ENCODE measurements around the gene CENPC.
"Not testable (repeated sequence)": the region's sequence is repeated elsewhere in the genome, so short reads cannot be mapped to it uniquely, and the experiment has no call there.

Gene CENPC

DNA sequence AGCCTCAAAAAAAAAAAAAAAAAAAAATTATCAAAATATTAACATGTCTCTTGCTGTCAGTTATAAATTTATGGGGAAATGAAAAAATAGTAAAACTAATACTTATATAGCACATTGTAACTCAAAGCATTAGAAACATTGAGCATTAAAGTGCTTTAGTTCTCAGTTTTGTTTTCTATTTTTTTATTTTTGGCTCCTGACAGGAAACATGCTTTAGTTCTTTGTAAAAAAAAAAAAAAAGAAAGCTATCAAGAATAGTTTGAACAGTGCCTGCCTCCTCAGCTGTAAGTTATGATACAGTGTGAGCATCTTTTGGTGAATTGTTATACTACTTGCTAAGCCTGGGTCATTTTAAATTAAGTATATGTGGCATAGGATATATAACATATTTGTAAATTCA, 5.1 kb upstream of the CENPC start:
- DNase-seq, result no peak

DNA sequence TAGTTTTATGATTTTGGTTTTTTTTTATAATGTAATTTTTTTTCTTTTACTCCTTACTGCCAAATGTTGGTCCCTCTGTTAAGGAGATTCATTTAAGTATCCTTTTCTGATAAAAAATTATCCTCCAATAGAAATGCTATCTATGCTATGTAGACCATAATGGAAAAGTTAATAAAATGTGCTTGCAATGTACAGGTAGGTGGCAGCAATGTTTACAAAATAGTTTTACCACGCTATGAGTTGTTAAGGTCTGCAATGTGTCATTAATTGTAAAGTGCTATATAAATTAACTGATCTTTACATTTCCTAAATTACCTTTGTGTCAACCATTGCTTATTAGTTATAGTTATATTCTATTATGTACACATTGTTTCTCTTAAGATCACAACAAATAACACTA, 3.8 kb upstream of the CENPC start:
- DNase-seq, result peak in 1 of 5 experiments; percentile 71

DNA sequence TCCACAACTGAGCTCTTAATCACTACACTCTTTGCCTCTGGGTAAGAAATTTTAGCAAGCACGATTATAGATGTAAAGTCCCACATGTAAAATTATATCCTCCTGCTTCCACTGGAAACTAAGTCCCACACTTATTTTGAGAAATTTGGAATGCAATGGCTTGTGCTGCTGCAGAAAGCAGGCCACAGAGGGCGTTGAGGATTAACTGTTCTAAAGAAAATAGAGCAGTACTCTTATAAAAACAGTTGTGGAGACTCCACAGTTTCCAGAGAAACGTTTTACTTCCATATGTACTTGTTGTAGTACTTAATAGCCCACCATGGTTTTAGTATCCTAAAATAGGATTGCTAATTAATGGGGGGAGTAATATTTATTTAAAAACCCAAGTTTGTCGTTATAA, 1.7 kb upstream of the CENPC start:
- DNase-seq, result no peak

DNA sequence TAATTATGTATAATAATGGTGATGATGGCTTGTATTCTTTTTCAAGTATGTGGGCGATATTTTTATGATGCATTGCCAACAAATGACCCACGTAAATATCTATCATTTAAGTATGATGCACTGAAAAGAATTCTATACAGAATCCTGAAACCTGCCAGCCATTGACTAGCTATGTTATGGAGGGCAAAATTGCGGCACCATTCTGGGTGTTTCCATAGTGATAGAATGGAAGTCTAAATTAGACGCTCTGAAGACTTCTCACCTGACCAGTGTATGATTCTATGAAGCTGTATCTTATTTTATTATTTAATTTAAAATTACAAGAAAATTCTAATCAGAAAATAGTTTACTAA, 677 bp upstream of the CENPC start:
- DNase-seq, result no peak

DNA sequence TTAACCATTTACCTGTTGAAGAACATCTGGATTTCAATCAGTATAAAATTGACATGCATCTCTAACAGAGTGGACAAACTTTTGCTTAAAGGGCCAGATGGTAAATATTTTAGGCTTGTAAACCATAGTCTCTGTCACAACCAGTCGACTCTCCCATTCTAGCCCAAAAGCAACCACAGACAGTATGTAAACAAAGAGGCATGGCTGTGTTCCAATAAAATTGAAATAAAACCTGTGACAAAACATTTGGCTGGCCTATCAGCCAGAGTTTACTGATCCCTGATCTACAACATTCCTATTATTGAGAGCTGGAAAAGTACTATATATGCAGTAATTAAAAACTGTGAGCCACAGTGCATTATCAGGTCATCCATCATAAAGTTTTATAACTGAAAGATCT, 3.2 kb downstream of the CENPC start:
- no peak for DNase-seq

DNA sequence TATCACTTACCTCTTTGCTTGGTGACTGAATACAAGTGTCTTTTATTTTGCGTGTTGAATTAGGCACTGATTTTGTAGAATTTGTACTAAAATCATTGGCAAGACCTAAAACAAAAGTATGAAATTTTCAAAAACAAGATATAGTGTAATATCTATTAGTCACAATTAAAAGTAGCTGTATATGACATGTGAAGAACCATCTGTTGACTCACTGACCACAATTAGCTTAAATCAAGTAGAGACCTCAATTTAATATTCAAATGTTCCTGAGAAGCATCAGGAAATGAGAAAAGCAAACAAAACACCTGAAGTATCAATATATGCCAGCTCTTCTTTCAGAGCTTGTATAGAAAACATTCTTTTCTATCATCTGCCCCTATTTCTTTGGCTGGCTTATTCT, 5.5 kb downstream of the CENPC start:
- no peak for DNase-seq

DNA sequence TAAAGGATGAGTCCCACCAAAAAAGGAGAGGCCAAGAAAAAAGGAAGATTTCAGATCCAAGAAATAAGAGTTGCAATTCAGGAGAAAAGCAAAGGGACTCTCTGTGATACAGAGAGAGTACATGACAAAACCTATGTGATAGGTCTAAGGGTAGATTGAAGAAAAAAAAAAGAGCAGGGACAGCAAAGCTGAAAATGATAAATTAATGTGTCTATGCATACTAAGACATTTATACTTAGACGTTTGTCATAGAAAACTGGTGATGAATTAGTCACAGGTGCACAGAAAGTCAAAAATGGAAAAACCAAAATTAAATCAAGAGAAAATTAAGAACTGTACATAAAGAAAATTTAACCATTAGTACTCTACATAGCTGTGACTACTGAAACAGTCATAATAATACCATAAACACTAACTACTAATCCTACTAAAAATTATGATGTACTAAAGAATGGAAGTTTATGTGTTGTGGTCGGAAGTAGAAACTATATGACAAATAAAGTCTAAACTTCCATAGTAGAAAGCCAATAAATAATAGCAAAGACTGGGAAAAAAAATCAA, 9.9 kb downstream of the CENPC start:
- no peak for DNase-seq

DNA sequence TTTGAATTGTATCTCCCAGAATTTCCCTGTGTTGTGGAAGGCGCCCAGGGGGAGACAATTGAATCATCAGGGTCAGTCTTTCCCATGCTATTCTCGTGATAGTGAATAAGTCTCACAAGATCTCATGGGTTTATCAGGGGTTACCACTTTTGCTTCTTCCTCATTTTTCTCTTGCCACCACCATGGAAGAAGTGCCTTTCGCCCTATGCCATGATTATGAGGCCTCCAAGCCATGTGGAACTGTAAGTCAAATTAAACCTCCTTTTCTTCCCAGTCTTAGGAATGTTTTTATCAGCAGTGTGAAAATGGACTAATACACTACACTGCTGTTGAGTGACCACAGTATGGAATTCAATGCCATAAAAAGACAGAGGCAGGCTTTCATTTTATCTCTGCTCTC, 12.2 kb downstream of the CENPC start:
- DNase-seq, result no peak

DNA sequence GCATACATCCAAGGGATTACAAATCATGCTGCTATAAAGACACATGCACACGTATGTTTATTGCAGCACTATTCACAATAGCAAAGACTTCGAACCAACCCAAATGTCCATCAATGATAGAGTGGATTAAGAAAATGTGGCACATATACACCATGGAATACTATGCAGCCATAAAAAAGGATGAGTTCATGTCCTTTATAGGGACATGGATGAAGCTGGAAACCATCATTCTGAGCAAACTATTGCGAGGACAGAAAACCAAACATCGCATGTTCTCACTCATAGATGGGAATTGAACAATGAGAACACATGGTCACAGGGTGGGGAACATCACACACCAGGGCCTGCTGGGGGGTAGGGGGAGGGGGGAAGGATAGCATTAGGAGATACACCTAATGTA, 12.9 kb downstream of the CENPC start:
- not testable (repeated sequence) for DNase-seq

DNA sequence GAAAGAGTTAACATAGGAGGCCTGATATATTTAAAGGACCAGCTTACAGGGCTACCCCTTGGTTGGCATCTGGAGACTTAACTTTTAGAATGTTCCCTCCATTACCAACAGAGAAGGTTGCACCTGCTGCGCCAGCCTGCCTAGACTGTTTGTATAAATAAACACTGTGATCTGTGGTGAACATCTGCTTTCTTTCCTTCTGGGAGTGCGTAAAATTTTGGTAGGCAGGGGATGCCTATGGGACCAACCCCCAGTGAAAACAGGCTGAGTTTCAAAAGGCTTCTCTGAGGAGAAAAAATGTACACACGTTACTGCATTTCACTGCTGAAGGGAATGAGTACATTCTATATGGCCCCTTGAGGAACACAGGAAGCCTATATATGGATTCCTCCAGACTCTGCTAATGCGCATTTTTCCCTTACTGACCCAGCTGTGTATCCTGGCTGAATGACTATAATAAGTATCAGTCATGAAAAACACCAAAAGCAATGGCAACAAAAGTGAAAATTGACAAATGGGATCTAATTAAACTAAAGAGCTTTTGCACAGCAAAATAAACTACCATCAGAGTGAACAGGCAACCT, 13.8 kb downstream of the CENPC start:
- DNase-seq, result no peak

DNA sequence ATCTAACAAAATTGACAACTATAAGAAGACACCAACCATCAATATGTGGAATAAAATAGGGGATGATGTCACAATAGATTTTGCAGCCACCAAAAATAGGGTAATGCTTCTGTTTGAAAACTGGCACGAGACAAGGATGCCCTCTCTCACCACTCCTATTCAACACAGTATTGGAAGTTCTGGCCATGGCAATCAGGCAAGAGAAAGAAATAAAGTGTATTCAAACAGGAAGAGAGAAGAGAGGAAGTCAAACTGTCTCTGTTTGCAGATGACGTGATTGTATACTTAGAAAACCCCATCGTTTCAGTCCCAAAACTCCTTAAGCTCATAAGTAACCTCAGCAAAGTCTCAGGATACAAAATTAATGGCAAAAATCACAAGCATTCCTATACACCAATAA, 21.2 kb downstream of the CENPC start:
- DNase-seq, result not testable (repeated sequence)

DNA sequence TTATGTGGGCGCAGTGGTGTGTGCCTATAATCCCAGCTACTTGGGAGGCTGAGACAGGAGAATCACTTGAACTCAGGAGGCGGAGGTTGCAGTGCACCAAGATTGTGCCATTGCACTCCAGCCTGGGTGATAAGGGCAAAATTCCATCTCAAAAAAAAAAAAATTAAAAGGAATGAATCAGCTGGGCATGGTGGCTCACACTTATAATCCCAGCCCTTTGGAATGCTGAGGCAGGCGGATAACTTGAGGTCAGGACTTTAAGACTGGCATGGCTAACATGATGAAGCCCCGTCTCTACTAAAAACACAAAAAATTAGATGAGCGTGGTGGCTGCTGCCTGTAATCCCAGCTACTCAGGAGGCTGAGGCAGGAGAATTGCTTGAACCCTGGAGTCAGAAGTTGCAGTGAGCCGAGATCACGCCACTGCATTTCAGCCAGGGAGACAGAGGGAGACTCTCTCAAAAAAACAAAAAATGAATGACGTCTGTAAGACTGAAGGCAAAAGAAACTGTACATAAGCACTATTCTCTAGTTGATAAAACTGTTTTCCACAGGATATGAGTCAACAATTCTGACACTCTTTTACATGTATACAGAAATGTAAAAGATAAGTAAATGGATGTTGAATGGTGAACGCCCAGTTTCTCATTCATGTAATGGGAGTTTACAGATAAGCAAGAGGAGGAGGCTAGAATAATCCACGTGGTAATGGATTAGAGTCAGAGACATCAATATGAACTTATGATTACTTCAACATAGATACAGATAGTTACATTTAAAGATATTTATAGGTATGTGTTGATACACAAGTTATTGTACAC, 22.2 kb downstream of the CENPC start:
- DNase-seq, result peak in 2 of 5 experiments; percentile 5 to 88

DNA sequence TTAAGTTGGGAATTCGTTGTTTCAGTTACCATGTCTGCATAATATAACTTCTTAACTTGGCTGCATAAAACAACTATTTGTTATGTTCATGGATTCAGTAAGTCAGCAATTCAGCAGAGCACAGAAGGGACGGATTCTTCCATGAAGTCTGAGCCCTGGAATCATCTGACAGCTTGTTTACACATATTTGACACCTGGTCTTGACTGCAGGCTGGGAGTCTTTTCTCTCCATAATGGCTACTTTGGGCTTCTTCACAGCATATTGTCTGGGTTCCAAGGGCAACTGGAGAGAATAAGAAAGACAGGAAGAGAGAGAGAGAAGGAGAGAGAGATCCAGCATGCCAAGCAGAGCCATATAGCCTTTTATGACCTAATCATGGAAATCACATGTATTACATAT, 23.1 kb downstream of the CENPC start:
- no peak for DNase-seq

DNA sequence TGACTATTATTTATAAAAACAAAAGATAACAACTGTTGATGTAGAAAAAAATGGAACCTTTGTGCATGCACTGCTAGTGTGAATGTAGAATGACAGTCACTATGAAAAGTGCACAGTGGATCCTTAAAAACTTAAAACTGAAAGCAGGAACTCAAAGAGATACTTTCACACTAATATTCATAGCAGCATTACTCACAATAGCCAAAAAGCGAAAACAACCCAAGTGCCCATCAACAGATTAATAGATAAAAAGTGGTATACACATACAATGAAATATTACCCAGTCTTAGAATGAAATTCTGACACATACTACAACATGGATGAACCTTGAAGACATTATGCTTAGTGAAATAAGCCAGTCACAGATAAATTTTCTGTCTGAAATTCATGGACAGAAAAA, 23.8 kb downstream of the CENPC start:
- DNase-seq, result peak in 1 of 5 experiments; percentile 75

DNA sequence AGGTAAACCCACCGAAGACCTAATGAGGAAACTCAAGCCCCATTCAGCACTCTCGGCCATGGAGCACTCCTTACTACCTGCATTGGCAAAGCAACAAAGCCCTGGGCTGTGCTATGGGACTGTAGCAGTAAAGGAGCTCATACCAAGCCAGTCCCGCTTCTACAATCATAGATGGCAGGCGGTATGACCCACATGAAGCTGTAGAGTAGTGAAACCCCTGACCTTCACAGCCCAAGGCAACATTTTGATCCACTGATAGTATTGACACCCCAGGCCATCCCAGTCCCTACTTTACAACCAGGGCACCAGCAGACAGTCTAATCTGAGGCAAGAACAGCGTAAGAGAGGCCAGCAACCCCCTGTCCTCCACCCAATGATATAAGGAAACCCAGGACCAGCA, 25.2 kb downstream of the CENPC start:
- no peak for DNase-seq

DNA sequence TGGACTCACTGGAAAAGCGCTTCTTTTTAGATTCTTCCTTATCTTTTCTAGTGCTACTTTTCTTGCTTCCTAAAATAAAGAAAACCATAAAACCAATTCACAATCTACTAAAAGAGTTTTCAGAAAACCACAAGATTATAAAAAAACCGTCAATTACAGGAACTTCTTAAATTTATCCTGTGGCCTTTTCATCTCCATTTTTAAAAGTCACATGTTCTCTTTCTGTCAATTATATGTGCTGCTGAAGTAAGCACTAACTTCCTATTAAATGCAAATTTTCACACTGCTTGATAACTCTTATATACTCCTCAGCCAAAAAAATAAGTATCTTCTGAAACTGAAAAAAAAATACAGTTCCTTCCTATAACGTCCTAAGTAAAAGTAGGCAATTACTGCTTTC, 32.8 kb downstream of the CENPC start:
- DNase-seq, result no peak

DNA sequence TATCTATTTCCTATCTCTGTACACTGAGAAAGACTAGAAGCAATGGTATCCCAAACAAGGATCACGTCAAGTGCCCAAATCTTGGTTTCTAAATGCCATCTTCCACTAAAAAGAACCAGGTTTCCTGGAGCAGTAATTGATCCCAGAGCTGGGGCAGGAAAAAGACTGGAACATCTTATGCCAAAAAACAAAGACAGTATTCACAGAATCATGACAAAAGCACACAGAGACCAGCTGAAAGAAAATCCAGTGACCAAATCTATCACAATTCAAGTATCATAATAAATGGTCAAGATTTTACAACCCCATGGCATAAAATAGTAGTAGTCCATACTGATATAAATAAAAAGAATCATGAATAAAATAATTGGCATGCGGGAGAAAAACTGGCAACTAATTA, 44.9 kb downstream of the CENPC start:
- no peak for DNase-seq

DNA sequence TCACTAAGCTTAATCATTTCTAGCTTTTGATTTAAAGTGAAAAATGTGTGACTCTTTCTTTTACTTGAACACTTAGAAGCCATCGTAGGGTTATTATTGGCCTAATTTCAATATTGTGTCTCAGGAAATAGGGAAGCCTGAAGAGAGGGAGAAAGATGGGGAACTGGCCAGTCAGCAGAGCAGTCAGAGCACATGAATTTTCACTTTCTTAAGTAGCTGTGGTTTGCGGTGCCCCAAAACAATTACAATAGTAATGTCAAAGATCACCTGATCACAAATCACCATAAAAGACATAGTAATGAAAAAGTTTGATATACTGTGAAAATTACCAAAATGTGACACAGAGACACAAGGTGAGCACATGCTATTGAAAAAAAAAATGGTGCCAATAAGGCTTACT, 45.5 kb downstream of the CENPC start:
- DNase-seq, result no peak

DNA sequence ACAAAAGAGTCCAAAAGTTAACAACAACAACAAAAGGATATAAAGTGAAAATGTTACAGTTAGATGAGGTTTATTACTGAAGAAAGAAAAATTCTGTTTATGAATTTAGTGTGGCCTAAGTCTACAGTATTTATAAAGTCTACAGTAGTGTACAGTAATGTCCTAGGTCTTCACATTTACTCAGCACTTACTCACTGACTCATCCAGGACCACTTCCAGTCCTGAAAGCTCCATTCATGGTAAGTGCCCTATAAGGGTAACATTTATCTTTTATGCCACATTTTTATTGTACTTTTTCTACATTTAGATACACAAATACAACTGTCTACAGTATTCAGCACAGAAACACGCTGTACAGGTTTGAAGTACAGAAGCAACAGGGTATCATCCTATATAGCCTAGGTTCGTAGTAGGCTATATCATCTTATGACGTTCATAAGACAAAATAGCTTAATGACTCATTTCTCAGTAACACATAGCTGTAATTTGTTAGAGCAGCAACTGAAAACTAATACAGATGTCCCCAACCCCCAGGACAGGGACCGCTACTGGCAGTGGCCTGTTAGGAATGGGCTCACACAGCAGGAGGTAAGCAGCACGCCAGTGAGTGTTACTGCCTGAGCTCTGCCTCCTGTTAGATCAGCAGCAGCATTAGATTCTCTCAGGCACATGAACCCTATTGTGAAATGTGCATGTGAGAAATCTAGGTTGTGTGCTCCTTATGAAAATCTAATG, 61.3 kb downstream of the CENPC start:
- peak in 1 of 5 experiments; percentile 9 for DNase-seq

DNA sequence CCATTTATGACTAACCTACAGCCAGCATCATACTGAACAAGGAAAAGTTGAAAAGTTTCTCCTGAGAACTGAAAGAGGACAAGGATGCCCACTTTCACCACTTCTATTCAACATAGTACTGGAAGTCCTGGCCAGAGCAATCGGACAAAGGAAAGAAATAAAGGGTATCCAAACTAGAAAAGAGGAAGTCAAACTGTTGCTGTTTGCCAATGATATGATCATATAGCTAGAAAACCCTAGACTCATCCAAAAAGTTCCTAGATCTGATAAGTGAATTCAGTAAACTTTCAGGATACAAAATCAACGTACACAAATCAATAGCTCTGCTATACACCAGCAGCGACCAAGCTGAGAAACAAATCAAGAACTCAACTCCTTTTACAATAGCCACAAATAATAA, 64.5 kb downstream of the CENPC start:
- DNase-seq, result no peak

DNA sequence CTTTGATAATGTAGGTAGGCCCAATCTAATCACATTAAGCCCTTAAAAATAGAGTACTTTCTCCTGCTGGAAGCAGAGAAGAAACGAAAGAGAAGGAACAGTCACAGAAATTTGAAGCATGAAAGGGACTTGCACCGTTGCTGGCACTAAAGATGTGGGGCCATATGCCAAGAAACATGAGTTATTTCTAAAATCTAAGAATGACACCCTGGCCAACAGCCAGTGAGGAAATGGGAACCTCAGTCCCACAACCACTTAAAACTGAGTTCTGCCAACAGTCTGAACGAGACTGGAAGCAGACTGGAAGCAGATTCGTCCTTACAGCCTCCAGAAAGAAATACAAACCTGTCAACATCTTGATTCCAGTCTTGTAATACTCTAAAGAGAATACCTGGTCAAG, 70.1 kb downstream of the CENPC start:
- peak in 1 of 5 experiments; percentile 14 for DNase-seq

DNA sequence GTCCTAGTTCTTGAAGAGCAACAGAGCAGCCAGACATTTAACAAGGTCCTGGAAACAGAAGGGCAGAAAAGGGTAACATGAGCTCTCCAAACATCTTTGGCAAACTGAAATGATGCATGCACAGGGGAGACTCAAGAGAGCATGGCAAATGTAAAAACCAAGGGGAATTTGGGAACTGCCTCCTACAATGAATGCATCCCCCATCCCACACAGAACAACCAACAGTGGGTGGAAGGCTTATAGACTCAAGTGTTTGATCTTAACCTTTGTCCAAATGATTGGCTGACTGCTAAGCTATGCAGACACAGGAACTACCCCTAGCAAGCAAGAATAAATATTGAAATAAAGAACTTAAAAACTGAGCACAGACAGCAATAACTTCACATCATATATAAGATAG, 74.4 kb downstream of the CENPC start:
- DNase-seq, result no peak

DNA sequence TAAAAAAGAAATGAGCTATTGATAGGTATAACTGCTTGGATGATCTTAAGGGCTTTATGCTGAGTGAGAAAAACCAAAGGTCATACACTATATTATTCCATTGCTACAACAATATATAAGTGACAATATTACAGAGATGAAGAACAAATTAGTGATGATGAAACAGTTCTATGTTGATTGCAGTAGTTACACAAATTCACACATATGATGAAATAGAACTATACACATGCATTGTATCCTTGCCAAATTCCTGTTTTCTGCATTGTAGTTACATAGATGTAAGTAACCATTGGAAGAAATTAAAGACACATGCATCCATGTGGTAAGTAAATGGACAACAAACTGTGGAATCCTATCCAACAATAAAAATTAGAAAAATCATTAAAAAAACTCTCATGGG, 76.5 kb downstream of the CENPC start:
- no peak for DNase-seq

DNA sequence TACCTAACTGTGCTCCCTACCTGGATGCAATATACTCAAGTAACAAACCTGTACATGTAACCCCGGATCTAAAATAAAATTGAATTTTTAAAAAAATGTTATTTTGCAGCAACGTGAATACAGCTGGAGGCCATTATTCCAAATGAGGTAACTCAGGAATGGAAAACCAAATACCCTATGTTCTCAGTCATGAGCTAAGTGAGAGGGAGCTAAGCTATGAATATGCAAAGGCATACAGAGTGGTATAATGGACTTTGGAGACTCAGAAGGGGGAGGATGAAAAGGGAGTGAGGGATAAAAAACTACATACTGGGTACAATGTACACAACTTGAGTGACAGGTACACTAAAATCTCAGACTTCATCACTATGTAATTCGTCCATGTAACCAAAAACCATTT, 78.6 kb downstream of the CENPC start:
- no peak for DNase-seq

All from T-helper 2 cell (primary cell).